Effector memory CD8-positive, alpha-beta T cell (primary cell): ENCODE results near the gene MCUR1.
A peak's percentile ranks its signal among the peaks of the same experiment; 100 is the strongest.
"Not testable (repeated sequence)": the region's sequence is repeated elsewhere in the genome, so short reads cannot be mapped to it uniquely, and the experiment has no call there.

Experiments used
- ATAC-seq: fragments of 150-1000 bp; cut with Tn5 transposase; replicated peaks from 2 replicates; pipeline ENCODE4 v1.10.0; 2021; ENCODE audit warnings: mild to moderate bottlenecking, moderate library complexity
- DNase-seq, 3 experiments: peaks; one replicate each; pipeline ENCODE4 v3.0.0; 2021
- H3K27ac Mint-ChIP-seq, 2 donors: one replicate each; pipeline ENCODE4 v1.8.0; 2022; ENCODE audit warnings: mild to moderate bottlenecking in 2 of 2, mixed read lengths in 2 of 2, moderate library complexity in 2 of 2
- H3K27me3 Mint-ChIP-seq, 2 donors: one replicate each; pipeline ENCODE4 v1.8.0; 2022; ENCODE audit warnings: mixed read lengths in 2 of 2
- H3K36me3 Mint-ChIP-seq: one replicate; pipeline ENCODE4 v1.8.0; 2022; ENCODE audit warnings: mild to moderate bottlenecking, moderate library complexity, mixed read lengths; ENCODE audit not compliant: insufficient read depth
- H3K4me1 Mint-ChIP-seq, 2 donors: one replicate each; pipeline ENCODE4 v1.8.0; 2022; ENCODE audit warnings: low read depth in 2 of 2, mixed read lengths in 2 of 2
- H3K4me3 Mint-ChIP-seq, 2 donors: one replicate each; pipeline ENCODE4 v1.8.0; 2022; ENCODE audit warnings: mild to moderate bottlenecking in 2 of 2, mixed read lengths in 2 of 2, moderate library complexity in 2 of 2
- H3K9me3 Mint-ChIP-seq, 2 donors: one replicate each; pipeline ENCODE4 v1.8.0; 2022; ENCODE audit warnings: mixed read lengths in 2 of 2

Gene MCUR1

GRCh38 chr6:13788820-13789219, 25.5 kb downstream of the MCUR1 start:
- H3K27me3 Mint-ChIP-seq: no peaks in the 10 kb centered on the region
- H3K9me3 Mint-ChIP-seq: no peaks in the 10 kb centered on the region
- no peak for ATAC-seq
- no peak overlapping the region for H3K27ac Mint-ChIP-seq
- DNase-seq: no peak
- H3K4me1 Mint-ChIP-seq: no peaks in the 10 kb centered on the region
- peaks cover 10% of the 10 kb centered on the region for H3K36me3 Mint-ChIP-seq
- no peak overlapping the region for H3K4me3 Mint-ChIP-seq

- H3K36me3 Mint-ChIP-seq: peaks cover 6% of the 10 kb centered on the region
- H3K27ac Mint-ChIP-seq: no peak overlapping the region
- no peak for DNase-seq
- H3K9me3 Mint-ChIP-seq: no peaks in the 10 kb centered on the region
- no peaks in the 10 kb centered on the region for H3K27me3 Mint-ChIP-seq
- H3K4me1 Mint-ChIP-seq: no peaks in the 10 kb centered on the region
- H3K4me3 Mint-ChIP-seq: no peak overlapping the region
- no peak for ATAC-seq
These were observed 27.2 kb downstream of the MCUR1 start for GRCh38 chr6:13787137-13787536.

DNA sequence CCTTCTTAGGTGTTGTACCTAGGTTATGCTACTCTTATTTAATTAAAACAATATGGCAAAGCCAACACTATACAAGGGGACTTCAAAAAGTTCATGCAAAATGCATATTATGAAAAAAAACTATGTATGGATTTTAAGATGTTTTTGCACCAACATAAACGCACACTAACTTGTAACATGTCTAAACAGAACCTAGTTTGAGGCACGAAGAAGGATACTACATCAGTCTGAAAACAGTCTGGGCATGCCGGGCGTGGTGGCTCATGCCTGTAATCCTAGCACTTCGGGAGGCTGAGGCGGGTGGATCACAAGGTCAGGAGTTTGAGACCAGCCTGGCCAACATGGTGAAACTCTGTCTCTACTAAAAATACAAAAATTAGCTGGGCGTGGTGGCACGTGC, 34.2 kb downstream of the MCUR1 start:
- H3K27me3 Mint-ChIP-seq, H3K4me3 Mint-ChIP-seq, H3K4me1 Mint-ChIP-seq, H3K36me3 Mint-ChIP-seq, ATAC-seq, H3K27ac Mint-ChIP-seq, H3K9me3 Mint-ChIP-seq, DNase-seq: not testable (repeated sequence)

DNA sequence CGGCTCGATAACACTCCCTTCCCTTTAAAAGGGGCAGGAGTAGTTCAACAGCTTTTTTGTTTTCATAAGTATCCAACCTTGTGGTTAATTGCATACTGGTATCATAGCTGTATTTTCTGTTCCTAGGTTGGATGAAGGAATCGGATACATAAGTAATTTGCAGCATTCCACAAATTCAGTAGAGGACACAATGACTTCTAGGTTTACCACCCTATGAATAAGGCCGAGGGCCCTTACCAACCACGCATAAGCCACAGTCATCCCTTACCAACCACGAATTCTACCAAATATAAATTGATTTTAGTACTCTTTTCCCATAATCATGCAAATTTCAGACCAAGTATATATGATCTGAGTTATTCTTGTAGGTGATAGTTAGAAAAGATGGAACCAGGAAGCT, 36.3 kb downstream of the MCUR1 start:
- H3K36me3 Mint-ChIP-seq: no peaks in the 10 kb centered on the region
- DNase-seq (no peak), ATAC-seq (no peak)
- H3K4me1 Mint-ChIP-seq: no peaks in the 10 kb centered on the region
- H3K27me3 Mint-ChIP-seq: no peaks in the 10 kb centered on the region
- H3K4me3 Mint-ChIP-seq: no peak overlapping the region
- no peaks in the 10 kb centered on the region for H3K9me3 Mint-ChIP-seq
- H3K27ac Mint-ChIP-seq: no peak overlapping the region

GRCh38 chr6:13776602-13777001, 37.8 kb downstream of the MCUR1 start:
- no peak for DNase-seq
- no peaks in the 10 kb centered on the region for H3K36me3 Mint-ChIP-seq
- H3K9me3 Mint-ChIP-seq: no peaks in the 10 kb centered on the region
- H3K27me3 Mint-ChIP-seq: no peaks in the 10 kb centered on the region
- no peaks in the 10 kb centered on the region for H3K4me1 Mint-ChIP-seq
- H3K27ac Mint-ChIP-seq: no peak overlapping the region
- H3K4me3 Mint-ChIP-seq: no peak overlapping the region
- no peak for ATAC-seq

- H3K27ac Mint-ChIP-seq, H3K4me1 Mint-ChIP-seq: not testable (repeated sequence)
These were observed 38.9 kb downstream of the MCUR1 start for GRCh38 chr6:13775466-13775865.

GRCh38 chr6:13772358-13773030, 41.9 kb downstream of the MCUR1 start:
- not testable (repeated sequence) for ATAC-seq, H3K27ac Mint-ChIP-seq, H3K4me1 Mint-ChIP-seq, H3K36me3 Mint-ChIP-seq, H3K27me3 Mint-ChIP-seq, H3K9me3 Mint-ChIP-seq, DNase-seq, H3K4me3 Mint-ChIP-seq

More at GRCh38 chr6:13775466-13775865, 38.9 kb downstream of the MCUR1 start:
- not testable (repeated sequence) for H3K27me3 Mint-ChIP-seq, H3K9me3 Mint-ChIP-seq, H3K36me3 Mint-ChIP-seq, ATAC-seq, DNase-seq, H3K4me3 Mint-ChIP-seq

DNA sequence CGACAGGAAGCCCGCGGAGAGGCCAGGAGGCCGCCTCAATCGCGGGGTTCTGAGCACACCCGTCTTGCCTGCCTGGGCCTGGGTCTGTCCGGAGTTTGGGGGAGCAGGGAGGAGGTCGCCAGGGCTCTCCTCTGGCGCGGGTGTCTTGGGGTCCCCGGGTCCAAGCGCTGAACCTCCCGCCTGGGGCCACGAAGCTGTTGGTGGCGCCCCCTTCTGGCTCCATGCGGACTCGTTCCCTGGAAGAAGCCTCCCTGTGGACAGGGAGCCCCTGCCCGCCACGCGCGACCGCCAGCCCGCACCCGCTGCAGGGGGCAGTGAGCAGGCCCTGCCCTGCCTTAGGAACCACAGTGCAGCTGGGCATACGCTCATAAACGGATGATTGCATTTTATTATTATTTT, 44.7 kb downstream of the MCUR1 start:
- Mint-ChIP-seq H3K36me3 (peaks cover 4% of the 10 kb centered on the region), H3K4me3 (no peak overlapping the region), H3K9me3 (no peaks in the 10 kb centered on the region), H3K27me3 (no peaks in the 10 kb centered on the region), H3K27ac (no peak overlapping the region), H3K4me1 (peaks cover 7 to 8% of the 10 kb centered on the region in 2 donors)
- ATAC-seq (no peak), DNase-seq (no peak)

GRCh38 chr6:13769034-13769654, 45.2 kb downstream of the MCUR1 start:
- no peak for ATAC-seq
- Mint-ChIP-seq H3K9me3 (no peaks in the 10 kb centered on the region), H3K36me3 (peaks cover 4% of the 10 kb centered on the region), H3K4me3 (no peak overlapping the region), H3K4me1 (peaks cover 7 to 8% of the 10 kb centered on the region in 2 donors), H3K27me3 (no peaks in the 10 kb centered on the region), H3K27ac (no peak overlapping the region)
- no peak for DNase-seq

- ATAC-seq (peak; percentile 73), DNase-seq (peak; percentile 26 to 41 (median 36))
- Mint-ChIP-seq H3K9me3 (no peaks in the 10 kb centered on the region), H3K27ac (peak overlapping the region in 1 of 2 donors; percentile 78), H3K27me3 (no peaks in the 10 kb centered on the region), H3K4me3 (peak overlapping the region; percentile 61 to 81), H3K4me1 (peaks cover 19 to 24% of the 10 kb centered on the region in 2 donors), H3K36me3 (peaks cover 4% of the 10 kb centered on the region)
These were observed 47.1 kb downstream of the MCUR1 start for GRCh38 chr6:13767121-13767808.

GRCh38 chr6:13766201-13766634, 48.1 kb downstream of the MCUR1 start:
- H3K27ac Mint-ChIP-seq: no peak overlapping the region
- no peak overlapping the region for H3K4me3 Mint-ChIP-seq

DNA sequence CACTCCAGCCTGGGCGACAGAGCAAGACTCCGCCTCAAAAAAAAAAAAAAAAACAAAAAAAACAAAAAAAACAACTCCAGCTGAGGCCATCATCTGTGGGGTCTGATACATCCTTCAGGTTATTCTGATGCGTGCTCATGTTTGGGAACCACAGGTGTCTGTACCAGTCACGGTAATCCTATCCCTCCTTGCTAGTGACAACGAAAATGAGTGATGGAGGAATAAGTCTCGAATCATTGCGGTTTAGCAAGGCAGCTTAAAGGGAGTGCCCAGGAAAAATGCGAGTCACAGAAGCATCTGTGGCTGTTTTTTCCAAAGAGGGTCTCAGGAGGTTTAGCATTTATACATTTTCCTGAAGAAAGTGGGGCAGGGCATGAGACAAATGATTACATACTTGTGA, 48.8 kb downstream of the MCUR1 start:
- no peak overlapping the region for H3K4me3 Mint-ChIP-seq

More at GRCh38 chr6:13766201-13766634, 48.1 kb downstream of the MCUR1 start:
- Mint-ChIP-seq H3K27me3 (no peaks in the 10 kb centered on the region), H3K4me1 (peaks cover 24 to 28% of the 10 kb centered on the region in 2 donors), H3K9me3 (no peaks in the 10 kb centered on the region), H3K36me3 (peaks cover 4% of the 10 kb centered on the region)
- ATAC-seq (no peak), DNase-seq (no peak)

DNA sequence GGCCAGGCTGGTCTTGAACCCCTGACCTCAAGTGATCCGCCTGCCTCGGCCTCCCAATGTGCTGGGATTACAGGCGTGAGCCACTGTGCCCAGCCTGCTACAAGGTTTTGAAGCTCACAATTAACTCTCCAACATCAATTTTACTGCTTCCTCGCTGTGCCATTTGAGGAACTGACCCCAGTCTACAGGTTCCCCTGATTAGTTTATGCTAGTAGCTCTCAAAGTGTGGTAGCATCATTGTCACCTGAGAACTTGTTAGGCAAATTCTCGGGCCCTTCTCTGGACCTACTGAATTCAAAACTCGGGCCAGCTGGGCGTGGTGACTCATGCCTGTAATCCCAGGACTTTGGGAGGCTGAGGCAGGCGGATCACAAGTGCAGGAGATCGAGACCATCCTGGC, 49.4 kb downstream of the MCUR1 start:
- Mint-ChIP-seq H3K27me3 (no peaks in the 10 kb centered on the region), H3K9me3 (no peaks in the 10 kb centered on the region), H3K4me3 (no peak overlapping the region), H3K4me1 (peaks cover 24 to 28% of the 10 kb centered on the region in 2 donors), H3K36me3 (peaks cover 6% of the 10 kb centered on the region), H3K27ac (no peak overlapping the region)
- no peak for ATAC-seq
- DNase-seq: no peak

More for the DNA sequence above, 48.8 kb downstream of the MCUR1 start:
- Mint-ChIP-seq H3K9me3 (no peaks in the 10 kb centered on the region), H3K27me3 (no peaks in the 10 kb centered on the region), H3K27ac (no peak overlapping the region), H3K4me1 (peaks cover 24 to 28% of the 10 kb centered on the region in 2 donors), H3K36me3 (peaks cover 4% of the 10 kb centered on the region)
- no peak for ATAC-seq
- DNase-seq: no peak
